Hepatocyte (in vitro differentiated cells): Measurements from ENCODE around the gene SDC3. TPM values are rescaled to one million over a fixed set of nuclear protein-coding genes. Genes with fewer than 3 reads are reported as not detected.

Experiments used
- DNase-seq: peaks from one replicate; pipeline ENCODE4 v3.0.0-alpha.2; 2016; ENCODE audit warnings: low spot score
- H2AFZ ChIP-seq: fragments of 200-600 bp; sonication (generic); 2 replicates; pipeline ENCODE4 v1.6.0; 2016; ENCODE audit warnings: antibody characterized with exemption, mild to moderate bottlenecking
- H3K27ac ChIP-seq: fragments of 200-600 bp; sonication (generic); 2 replicates; pipeline ENCODE4 v1.5.1; 2016; ENCODE audit warnings: mild to moderate bottlenecking
- H3K27me3 ChIP-seq: fragments of 200-600 bp; sonication (generic); 2 replicates; pipeline ENCODE4 v1.6.1; 2016
- H3K36me3 ChIP-seq: fragments of 200-600 bp; sonication (generic); replicated peaks from 2 replicates; pipeline ENCODE4 v1.5.1; 2016; ENCODE audit warnings: low read depth; ENCODE audit not compliant: insufficient read depth
- H3K4me1 ChIP-seq: fragments of 200-600 bp; sonication (generic); 2 replicates; pipeline ENCODE4 v1.5.1; 2016; ENCODE audit warnings: mild to moderate bottlenecking, moderate library complexity; ENCODE audit not compliant: insufficient read depth
- H3K4me2 ChIP-seq: fragments of 200-600 bp; sonication (generic); 2 replicates; pipeline ENCODE4 v1.6.0; 2016
- H3K4me3 ChIP-seq: fragments of 200-600 bp; sonication (generic); 2 replicates; pipeline ENCODE4 v1.5.1; 2016; ENCODE audit warnings: mild to moderate bottlenecking
- H3K79me2 ChIP-seq: fragments of 200-600 bp; sonication (generic); 2 replicates; pipeline ENCODE4 v1.6.0; 2017; ENCODE audit warnings: mild to moderate bottlenecking
- H3K9me2 ChIP-seq: fragments of 200-600 bp; sonication (generic); replicated peaks from 2 replicates; pipeline ENCODE4 v1.6.0; 2017; ENCODE audit warnings: mild to moderate bottlenecking; ENCODE audit not compliant: insufficient read depth
- H3K9me3 ChIP-seq: fragments of 200-600 bp; sonication (generic); 2 replicates; pipeline ENCODE4 v1.5.1; 2016; ENCODE audit warnings: low read depth, mild to moderate bottlenecking
- H4K20me1 ChIP-seq: fragments of 200-600 bp; sonication (generic); 2 replicates; pipeline ENCODE4 v1.6.0; 2016; ENCODE audit warnings: mild to moderate bottlenecking; ENCODE audit not compliant: insufficient read depth, poor library complexity, severe bottlenecking
- CTCF ChIP-seq: fragments of 200-600 bp; sonication (generic); IDR thresholded peaks from 2 replicates; pipeline ENCODE4 v1.5.1; 2016; ENCODE audit warnings: antibody characterized with exemption, mild to moderate bottlenecking; ENCODE audit not compliant: poor library complexity
- EZH2 ChIP-seq: fragments of 200-600 bp; sonication (generic); IDR thresholded peaks from 2 replicates; pipeline ENCODE4 v1.6.1; 2016; ENCODE audit warnings: antibody characterized with exemption, mild to moderate bottlenecking, borderline replicate concordance
- EZH2phosphoT487 ChIP-seq: fragments of 200-600 bp; sonication (generic); IDR thresholded peaks from one replicate; pipeline ENCODE4 v1.6.1; 2018; ENCODE audit warnings: antibody characterized with exemption, mild to moderate bottlenecking, low read depth, moderate library complexity; ENCODE audit not compliant: unreplicated experiment, severe bottlenecking
- WGBS: methylation state at CpG from one replicate; pipeline ENCODE4 v1.1.6; 2016; ENCODE audit warnings: low lambda C conversion rate; ENCODE audit errors: missing lambda C conversion rate; 5-methylcytosine and 5-hydroxymethylcytosine counted together
- polyA plus RNA-seq: library from polyadenylated mRNA; unstranded; fragments of >200 nt; fragmentation: Nextera tagmentation; extraction: Ambion mirVana; gene quantifications from 2 replicates; pipeline ENCODE4 v1.2.1, GENCODE V29; 2016
- total RNA-seq: library from RNA; depleted of rRNA; stranded (reverse); fragments of >200 nt; gene quantifications from 2 replicates; pipeline ENCODE4 v1.2.3, GENCODE V29; 2014

Gene SDC3
- total and polyA plus RNA-seq, 2 experiments from 2014 or later, result 33.5 to 60.0 TPM

GRCh38 chr1:30914931-30915330, 6.4 kb upstream of the SDC3 start:
- Histone ChIP-seq H3K27ac (no peak overlapping the region), H3K36me3 (no peaks in the 10 kb centered on the region), H3K4me3 (no peak overlapping the region), H2AFZ (no peak overlapping the region), H3K4me2 (no peak overlapping the region), H3K79me2 (no peaks in the 10 kb centered on the region), H3K27me3 (no peaks in the 10 kb centered on the region), H3K9me3 (no peaks in the 10 kb centered on the region), H3K4me1 (peaks cover 8% of the 10 kb centered on the region), H3K9me2 (no peaks in the 10 kb centered on the region), H4K20me1 (no peaks in the 10 kb centered on the region)
- no peak for TF ChIP-seq CTCF
- no peak for TF ChIP-seq EZH2
- no peak for TF ChIP-seq EZH2phosphoT487
- WGBS, result 87% methylated on average over 4 of the region's 4 CpGs
- DNase-seq, result no peak

GRCh38 chr1:30914587-30914922, 6.0 kb upstream of the SDC3 start:
- H3K9me2 ChIP-seq, result no peaks in the 10 kb centered on the region
- WGBS, result 86% methylated on average over 3 of the region's 3 CpGs

GRCh38 chr1:30912913-30913652, 4.5 kb upstream of the SDC3 start:
- H2AFZ ChIP-seq, result no peak overlapping the region
- no peak overlapping the region for H3K27ac ChIP-seq
- 75% methylated on average over 8 of the region's 10 CpGs for WGBS
- no peaks in the 10 kb centered on the region for H3K9me3 ChIP-seq
- H3K36me3 ChIP-seq, result no peaks in the 10 kb centered on the region
- no peaks in the 10 kb centered on the region for H3K27me3 ChIP-seq
- H3K4me3 ChIP-seq, result no peak overlapping the region
- no peak for TF ChIP-seq CTCF
- no peak for TF ChIP-seq EZH2
- TF ChIP-seq EZH2phosphoT487, result no peak
- peak; percentile 45 for DNase-seq
- H3K9me2 ChIP-seq, result no peaks in the 10 kb centered on the region
- H3K79me2 ChIP-seq, result no peaks in the 10 kb centered on the region
- H3K4me1 ChIP-seq, result peaks cover 16% of the 10 kb centered on the region
- H4K20me1 ChIP-seq, result no peaks in the 10 kb centered on the region
- H3K4me2 ChIP-seq, result no peak overlapping the region

More at GRCh38 chr1:30914587-30914922, 6.0 kb upstream of the SDC3 start:
- TF ChIP-seq CTCF (no peak), EZH2 (no peak), EZH2phosphoT487 (no peak)
- Histone ChIP-seq H3K4me2 (no peak overlapping the region), H3K4me1 (peaks cover 9% of the 10 kb centered on the region), H3K36me3 (no peaks in the 10 kb centered on the region), H3K4me3 (no peak overlapping the region), H3K79me2 (no peaks in the 10 kb centered on the region), H3K27me3 (no peaks in the 10 kb centered on the region), H4K20me1 (no peaks in the 10 kb centered on the region), H2AFZ (no peak overlapping the region), H3K9me3 (no peaks in the 10 kb centered on the region), H3K27ac (no peak overlapping the region)
- no peak for DNase-seq
